Fibroblast of the aortic adventitia (primary cell): ENCODE measurements around the gene AQP10. TPM values are rescaled to one million over a fixed set of nuclear protein-coding genes. Genes with fewer than 3 reads are reported as not detected.
A peak's percentile ranks its signal among the peaks of the same experiment; 100 is the strongest.

ENCODE experiments used
- DNase-seq: peaks from one replicate; pipeline ENCODE4 v3.0.0-alpha.2; 2010; ENCODE audit warnings: low read depth
- H3K4me3 ChIP-seq: 2 replicates; pipeline ENCODE4 v1.5.1; 2011; ENCODE audit warnings: low read depth, mild to moderate bottlenecking, control low read depth, low read length, moderate library complexity
- total RNA-seq: library from RNA; depleted of rRNA; stranded (reverse); fragments of >200 nt; gene quantifications from 2 replicates; pipeline ENCODE4 v1.2.3, GENCODE V29; 2012; ENCODE audit warnings: low replicate concordance
- TF ChIP-seq, protein P1 (sequence below): IDR thresholded peaks from 2 replicates; pipeline ENCODE4 v1.5.1; 2011; ENCODE audit warnings: mild to moderate bottlenecking, low read length, control low read depth, inconsistent platforms; ENCODE audit not compliant: insufficient read depth

AQP10 gene
- total RNA-seq, 1 donor = not detected

GRCh38 chr1:154349121-154349520 lies 28.2 kb downstream of the AQP10 start:
- TF ChIP-seq, protein P1, sequence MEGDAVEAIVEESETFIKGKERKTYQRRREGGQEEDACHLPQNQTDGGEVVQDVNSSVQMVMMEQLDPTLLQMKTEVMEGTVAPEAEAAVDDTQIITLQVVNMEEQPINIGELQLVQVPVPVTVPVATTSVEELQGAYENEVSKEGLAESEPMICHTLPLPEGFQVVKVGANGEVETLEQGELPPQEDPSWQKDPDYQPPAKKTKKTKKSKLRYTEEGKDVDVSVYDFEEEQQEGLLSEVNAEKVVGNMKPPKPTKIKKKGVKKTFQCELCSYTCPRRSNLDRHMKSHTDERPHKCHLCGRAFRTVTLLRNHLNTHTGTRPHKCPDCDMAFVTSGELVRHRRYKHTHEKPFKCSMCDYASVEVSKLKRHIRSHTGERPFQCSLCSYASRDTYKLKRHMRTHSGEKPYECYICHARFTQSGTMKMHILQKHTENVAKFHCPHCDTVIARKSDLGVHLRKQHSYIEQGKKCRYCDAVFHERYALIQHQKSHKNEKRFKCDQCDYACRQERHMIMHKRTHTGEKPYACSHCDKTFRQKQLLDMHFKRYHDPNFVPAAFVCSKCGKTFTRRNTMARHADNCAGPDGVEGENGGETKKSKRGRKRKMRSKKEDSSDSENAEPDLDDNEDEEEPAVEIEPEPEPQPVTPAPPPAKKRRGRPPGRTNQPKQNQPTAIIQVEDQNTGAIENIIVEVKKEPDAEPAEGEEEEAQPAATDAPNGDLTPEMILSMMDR = no peak
- H3K4me3 ChIP-seq = no peak overlapping the region
- no peak for DNase-seq

GRCh38 chr1:154350383-154350782 lies 29.5 kb downstream of the AQP10 start:
- DNase-seq = no peak
- TF ChIP-seq, protein P1 = no peak
- H3K4me3 ChIP-seq = no peak overlapping the region

DNA sequence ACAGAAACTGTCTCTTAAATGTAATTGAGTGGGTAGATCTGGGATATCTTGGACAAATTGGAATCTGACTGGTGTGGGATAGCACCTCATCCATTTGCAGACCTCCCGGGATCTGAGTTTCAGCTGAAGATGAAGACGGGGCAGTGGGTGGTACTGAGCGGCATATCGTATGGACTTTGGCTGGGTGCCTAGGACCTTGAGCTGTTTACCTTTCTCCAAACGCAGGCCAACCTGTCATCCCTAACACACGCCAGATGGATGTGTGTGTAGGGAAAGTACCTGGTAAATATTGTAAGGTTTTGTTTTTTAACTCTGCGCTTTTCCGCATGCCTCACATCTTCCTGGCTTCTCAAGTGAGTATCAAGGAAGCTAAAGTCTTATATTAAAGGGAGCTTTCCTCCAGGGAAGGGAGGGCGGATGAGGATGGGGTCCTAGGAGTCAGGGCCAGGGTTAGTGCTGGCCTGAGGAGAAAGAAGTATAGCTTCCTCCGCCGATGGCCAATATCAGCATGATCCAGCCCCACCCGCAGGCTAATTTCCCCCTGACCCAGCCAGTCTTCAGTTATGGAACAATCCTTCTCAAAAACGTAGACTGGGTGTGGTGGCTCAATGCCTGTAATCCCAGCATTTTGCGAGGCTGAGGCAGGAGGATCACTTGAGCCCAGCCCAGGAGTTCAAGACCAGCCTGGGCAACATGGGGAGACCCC lies 30.6 kb downstream of the AQP10 start:
- no peak overlapping the region for H3K4me3 ChIP-seq
- TF ChIP-seq, protein P1 = no peak
- DNase-seq = no peak

GRCh38 chr1:154352245-154352580 lies 31.3 kb downstream of the AQP10 start:
- no peak for DNase-seq
- TF ChIP-seq, protein P1 = no peak
- H3K4me3 ChIP-seq = no peak overlapping the region

DNA sequence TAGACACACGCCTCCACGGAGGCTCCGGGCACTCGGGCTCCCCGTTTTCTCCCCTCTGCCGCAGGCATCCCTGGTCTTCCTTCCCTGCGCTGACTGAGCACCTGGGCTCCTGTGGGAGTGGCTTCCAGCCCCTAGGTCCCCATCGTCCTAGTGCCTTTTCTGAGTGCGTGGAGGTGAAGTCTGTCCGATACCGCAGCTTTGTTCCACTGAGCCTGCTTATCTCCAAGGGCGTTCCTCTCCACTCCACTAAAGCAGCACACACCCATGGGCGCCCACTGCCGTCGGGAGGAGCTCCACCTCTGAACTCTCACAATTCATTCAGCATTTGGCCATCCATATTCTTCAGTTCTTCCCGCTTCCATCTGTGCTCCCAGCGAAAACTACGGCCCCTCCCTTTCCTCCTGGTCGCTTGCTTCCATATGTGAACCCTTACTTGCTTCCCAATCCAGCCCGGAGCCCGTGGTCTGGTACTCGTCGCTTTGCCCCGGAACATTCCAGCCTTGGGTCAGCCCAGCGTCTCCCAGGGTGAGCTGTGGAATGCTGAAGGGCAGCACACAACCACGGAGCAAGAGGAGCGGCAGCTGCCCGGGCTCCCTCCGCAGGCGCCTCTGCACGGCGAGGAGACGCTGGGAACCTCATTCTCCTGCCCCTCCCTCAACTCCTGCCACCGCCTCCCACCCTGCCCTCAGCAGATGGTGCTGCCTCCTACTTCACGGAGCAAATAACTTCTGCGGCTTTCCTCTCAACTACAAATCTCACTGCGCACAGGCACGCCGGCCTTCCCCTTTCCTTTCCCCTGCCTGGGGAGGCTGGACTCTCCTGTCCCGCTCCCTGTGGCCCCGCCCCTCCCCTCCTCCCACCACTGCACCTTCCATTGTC lies 31.9 kb downstream of the AQP10 start:
- DNase-seq = peak; percentile 66
- peak overlapping the region; percentile 40 for H3K4me3 ChIP-seq
- TF ChIP-seq, protein P1 = peak; percentile 19

- peak; percentile 80 for DNase-seq
- TF ChIP-seq, protein P1 = peak; percentile 47
- no peak overlapping the region for H3K4me3 ChIP-seq
Measured at GRCh38 chr1:154353460-154353904, 32.6 kb downstream of the AQP10 start.
